ENCODE results near the gene ALG14. TPM values are rescaled to one million over a fixed set of nuclear protein-coding genes. Genes with fewer than 3 reads are reported as not detected.
A peak's percentile ranks its signal among the peaks of the same experiment; 100 is the strongest.

ALG14 gene
- polyA plus RNA-seq, 1 of the 3 experiments (the other 2 are of a cell fraction), result 2.5 TPM

DNA sequence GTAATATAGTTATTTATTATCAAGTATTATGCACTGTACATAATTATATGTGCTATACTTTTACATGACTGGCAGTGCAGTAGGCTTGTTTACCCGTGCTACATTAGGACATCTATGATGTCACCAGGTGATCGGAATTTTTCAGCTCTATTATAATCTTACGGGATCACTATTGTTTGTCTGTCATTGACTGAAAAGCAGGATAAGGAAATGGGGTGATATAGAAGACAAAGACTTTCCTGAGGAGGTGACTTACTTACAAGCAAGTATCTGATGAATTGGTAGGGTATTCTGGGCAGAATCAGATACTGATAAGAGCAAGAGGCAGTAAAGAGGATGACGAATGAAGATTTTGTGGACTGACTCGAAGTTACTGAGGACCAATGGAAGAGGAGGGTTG is 80.6 kb downstream of the ALG14 start:
- Histone ChIP-seq H3F3A (replicated peaks; ENCODE audit: insufficient read depth) (peaks cover 4% of the 10 kb centered on the region), H3K9me3 (no peaks in the 10 kb centered on the region), H3K9me2 (no peaks in the 10 kb centered on the region), H2AFZ (ENCODE audit: low read depth) (no peak overlapping the region), H3K4me1 (ENCODE audit: control insufficient read depth in 1 of 2, insufficient read depth in 2 of 2, low read depth in 1 of 2, low read length in 1 of 2) (peaks cover 21 to 26% of the 10 kb centered on the region in 2 experiments), H3K79me2 (ENCODE audit: insufficient read depth) (no peaks in the 10 kb centered on the region), H3K4me2 (no peak overlapping the region), H3K9ac (no peak overlapping the region), H4K20me1 (ENCODE audit: insufficient read depth) (no peaks in the 10 kb centered on the region), H3K27me3 (ENCODE audit: insufficient read depth) (no peaks in the 10 kb centered on the region), H3K36me3 (replicated peaks in 1 of 2; ENCODE audit: control insufficient read depth in 1 of 2, insufficient read depth in 2 of 2, low read length in 1 of 2) (no peaks in the 10 kb centered on the region), H3K27ac (ENCODE audit: low read depth in 2 of 2, low read length in 1 of 2) (peak overlapping the region in 1 of 2 experiments; percentile 24; a peak in 2 of 4 replicates), H3K4me3 (ENCODE audit: low read depth in 2 of 2, low read length in 1 of 2) (no peak overlapping the region)
- CTCF ChIA-PET, result no interaction called here
- DNase-seq, result no peak
- WGBS (ENCODE audit: low lambda C conversion rate), result 90% methylated on average over 5 of the region's 5 CpGs
- TF ChIP-seq CTCF (IDR thresholded peaks at IDR 0.05) (no peak), FOXJ3 (CRISPR knock-in tag; IDR thresholded peaks at IDR 0.05) (no peak), FOSL2 (IDR thresholded peaks at IDR 0.05; ENCODE audit: borderline replicate concordance, low read depth) (no peak), SMC3 (IDR thresholded peaks at IDR 0.05; ENCODE audit: low read depth, low read length) (no peak), RXRA (IDR thresholded peaks at IDR 0.05; ENCODE audit: borderline replicate concordance, low read depth) (no peak), YY1 (IDR thresholded peaks at IDR 0.05; ENCODE audit: low read depth) (no peak), SIN3A (IDR thresholded peaks at IDR 0.05; ENCODE audit: borderline replicate concordance, low read depth, low read length) (no peak), MAX (IDR thresholded peaks at IDR 0.05; ENCODE audit: low read depth) (no peak), RAD21 (IDR thresholded peaks at IDR 0.05; ENCODE audit: low read length) (no peak), PBX3 (IDR thresholded peaks at IDR 0.05) (no peak)
- TF ChIP-seq, protein P1, sequence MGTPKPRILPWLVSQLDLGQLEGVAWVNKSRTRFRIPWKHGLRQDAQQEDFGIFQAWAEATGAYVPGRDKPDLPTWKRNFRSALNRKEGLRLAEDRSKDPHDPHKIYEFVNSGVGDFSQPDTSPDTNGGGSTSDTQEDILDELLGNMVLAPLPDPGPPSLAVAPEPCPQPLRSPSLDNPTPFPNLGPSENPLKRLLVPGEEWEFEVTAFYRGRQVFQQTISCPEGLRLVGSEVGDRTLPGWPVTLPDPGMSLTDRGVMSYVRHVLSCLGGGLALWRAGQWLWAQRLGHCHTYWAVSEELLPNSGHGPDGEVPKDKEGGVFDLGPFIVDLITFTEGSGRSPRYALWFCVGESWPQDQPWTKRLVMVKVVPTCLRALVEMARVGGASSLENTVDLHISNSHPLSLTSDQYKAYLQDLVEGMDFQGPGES (IDR thresholded peaks at IDR 0.05; ENCODE audit: low read depth, low read length), result no peak
- POLR2A ChIA-PET, result no interaction called here

GRCh38 chr1:94989911-94990473 is 82.8 kb downstream of the ALG14 start:
- WGBS (ENCODE audit: low lambda C conversion rate), result 90% methylated on average over 6 of the region's 6 CpGs
- no peaks in the 10 kb centered on the region for H4K20me1 ChIP-seq (ENCODE audit: insufficient read depth)
- no peaks in the 10 kb centered on the region for H3K36me3 ChIP-seq (replicated peaks in 1 of 2; ENCODE audit: control insufficient read depth in 1 of 2, insufficient read depth in 2 of 2, low read length in 1 of 2)
- no peaks in the 10 kb centered on the region for H3K9me3 ChIP-seq
- H3F3A ChIP-seq (replicated peaks; ENCODE audit: insufficient read depth), result peaks cover 4% of the 10 kb centered on the region
- H3K9ac ChIP-seq, result no peak overlapping the region
- ChIA-PET POLR2A (no interaction called here), CTCF (no interaction called here)
- no peaks in the 10 kb centered on the region for H3K79me2 ChIP-seq (ENCODE audit: insufficient read depth)
- H3K27me3 ChIP-seq (ENCODE audit: insufficient read depth), result no peaks in the 10 kb centered on the region
- peaks cover 23 to 26% of the 10 kb centered on the region in 2 experiments for H3K4me1 ChIP-seq (ENCODE audit: control insufficient read depth in 1 of 2, insufficient read depth in 2 of 2, low read depth in 1 of 2, low read length in 1 of 2)
- H3K4me2 ChIP-seq, result no peak overlapping the region
- H2AFZ ChIP-seq (ENCODE audit: low read depth), result no peak overlapping the region
- H3K4me3 ChIP-seq (ENCODE audit: low read depth in 2 of 2, low read length in 1 of 2), result no peak overlapping the region
- H3K27ac ChIP-seq (ENCODE audit: low read depth in 2 of 2, low read length in 1 of 2), result peak overlapping the region in 1 of 2 experiments; percentile 89; a peak in 2 of 4 replicates
- H3K9me2 ChIP-seq, result no peaks in the 10 kb centered on the region
- DNase-seq, result no peak
- TF ChIP-seq EZH2phosphoT487 (IDR thresholded peaks at IDR 0.05; ENCODE audit: borderline replicate concordance, low read depth) (no peak), JUND (IDR thresholded peaks at IDR 0.05) (no peak), FOXJ3 (CRISPR knock-in tag; IDR thresholded peaks at IDR 0.05) (no peak), TAF1 (IDR thresholded peaks at IDR 0.05; ENCODE audit: borderline replicate concordance, low read depth, low read length) (no peak), ZBTB33 (IDR thresholded peaks at IDR 0.05; ENCODE audit: borderline replicate concordance, low read depth) (no peak), GATA2 (CRISPR knock-in tag; IDR thresholded peaks at IDR 0.05) (no peak), GABPA (IDR thresholded peaks at IDR 0.05; ENCODE audit: low read depth) (no peak), RXRA (IDR thresholded peaks at IDR 0.05; ENCODE audit: borderline replicate concordance, low read depth) (no peak)
- TF ChIP-seq, protein P1 (IDR thresholded peaks at IDR 0.05; ENCODE audit: low read depth, low read length), result no peak
- TF ChIP-seq, protein P2, sequence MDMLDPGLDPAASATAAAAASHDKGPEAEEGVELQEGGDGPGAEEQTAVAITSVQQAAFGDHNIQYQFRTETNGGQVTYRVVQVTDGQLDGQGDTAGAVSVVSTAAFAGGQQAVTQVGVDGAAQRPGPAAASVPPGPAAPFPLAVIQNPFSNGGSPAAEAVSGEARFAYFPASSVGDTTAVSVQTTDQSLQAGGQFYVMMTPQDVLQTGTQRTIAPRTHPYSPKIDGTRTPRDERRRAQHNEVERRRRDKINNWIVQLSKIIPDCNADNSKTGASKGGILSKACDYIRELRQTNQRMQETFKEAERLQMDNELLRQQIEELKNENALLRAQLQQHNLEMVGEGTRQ (IDR thresholded peaks at IDR 0.05; ENCODE audit: borderline replicate concordance, low read depth, low read length), result no peak

Data from SK-N-SH (cell line).